Keratinocyte (primary cell): Measurements from ENCODE around the gene TLE6. TPM values are rescaled to one million over a fixed set of nuclear protein-coding genes. Genes with fewer than 3 reads are reported as not detected.

ENCODE experiments used
- DNase-seq: peaks from one replicate; pipeline ENCODE4 v3.0.0-alpha.2; 2011; ENCODE audit warnings: low read depth, missing footprints, low spot score
- FAIRE-seq: peaks from 2 replicates; lab custom pipeline; 2011; peaks lifted over from hg19 to GRCh38; lab: Jason Lieb, UNC
- H2AFZ ChIP-seq: 2 replicates; pipeline ENCODE4 v1.6.0; 2012; ENCODE audit warnings: low read length, control low read depth, inconsistent platforms; ENCODE audit not compliant: control insufficient read depth
- H3K27ac ChIP-seq: 2 replicates; pipeline ENCODE4 v1.5.1; 2011; ENCODE audit warnings: low read length; ENCODE audit not compliant: control insufficient read depth, insufficient read depth
- H3K27me3 ChIP-seq: 3 replicates; pipeline ENCODE4 v1.6.0; 2011; ENCODE audit warnings: low read length; ENCODE audit not compliant: control insufficient read depth, insufficient read depth; ENCODE audit errors: extremely low read depth
- H3K36me3 ChIP-seq, 2 experiments: 2 replicates in 1 of 2; 3 replicates in 1 of 2; pipeline ENCODE4 v1.5.1; 2011; ENCODE audit warnings: low read length in 2 of 2, mild to moderate bottlenecking in 1 of 2; ENCODE audit not compliant: control insufficient read depth in 2 of 2, insufficient read depth in 2 of 2; ENCODE audit errors: extremely low read depth in 1 of 2
- H3K4me1 ChIP-seq: 3 replicates; pipeline ENCODE4 v1.5.1; 2011; ENCODE audit warnings: low read length; ENCODE audit not compliant: control insufficient read depth, insufficient read depth; ENCODE audit errors: extremely low read depth
- H3K4me2 ChIP-seq: 3 replicates; pipeline ENCODE4 v1.6.0; 2011; ENCODE audit warnings: low read depth, low read length; ENCODE audit not compliant: control insufficient read depth, insufficient read depth; ENCODE audit errors: extremely low read depth
- H3K4me3 ChIP-seq, 3 experiments: fragments of 200-600 bp in 1 of 3; sonication (generic) in 1 of 3; 2 replicates in 2 of 3; 3 replicates in 1 of 3; pipeline ENCODE4 v1.5.1; 2011 to 2016; ENCODE audit warnings: low read length in 3 of 3, mild to moderate bottlenecking in 3 of 3, control low read depth in 2 of 3, inconsistent platforms in 1 of 3, low read depth in 1 of 3, mixed read lengths in 1 of 3, mixed run types in 1 of 3, moderate library complexity in 1 of 3; ENCODE audit not compliant: control insufficient read depth in 2 of 3, insufficient read depth in 2 of 3; ENCODE audit errors: extremely low read depth in 1 of 3
- H3K79me2 ChIP-seq: 2 replicates; pipeline ENCODE4 v1.6.0; 2012; ENCODE audit warnings: low read length; ENCODE audit not compliant: control insufficient read depth, insufficient read depth
- H3K9ac ChIP-seq: 3 replicates; pipeline ENCODE4 v1.6.0; 2011; ENCODE audit warnings: low read length; ENCODE audit not compliant: control insufficient read depth, insufficient read depth; ENCODE audit errors: extremely low read depth
- H3K9me1 ChIP-seq: 3 replicates; pipeline ENCODE4 v1.6.0; 2011; ENCODE audit warnings: low read length; ENCODE audit not compliant: control insufficient read depth, insufficient read depth; ENCODE audit errors: extremely low read depth
- H3K9me3 ChIP-seq: 2 replicates; pipeline ENCODE4 v1.5.1; 2012; ENCODE audit warnings: low read depth, low read length; ENCODE audit not compliant: control insufficient read depth
- H4K20me1 ChIP-seq: 3 replicates; pipeline ENCODE4 v1.6.0; 2011; ENCODE audit warnings: low read length; ENCODE audit not compliant: control insufficient read depth, insufficient read depth; ENCODE audit errors: extremely low read depth
- CTCF ChIP-seq, 3 experiments: IDR thresholded peaks in 1 of 3; conservative IDR thresholded peaks in 1 of 3; optimal IDR thresholded peaks in 1 of 3; 2 replicates in 2 of 3; 3 replicates in 1 of 3; pipeline versions ENCODE3 to v1.5.1; 2011; ENCODE audit warnings: low read length in 3 of 3, mild to moderate bottlenecking in 3 of 3, moderate library complexity in 2 of 3, control low read depth in 1 of 3, inconsistent platforms in 1 of 3; ENCODE audit not compliant: insufficient read depth in 2 of 3; ENCODE audit errors: extremely low read depth in 1 of 3
- EZH2 ChIP-seq: IDR thresholded peaks from one replicate; pipeline ENCODE4 v1.6.1; 2012; ENCODE audit warnings: inconsistent platforms, mild to moderate bottlenecking, low read length, moderate library complexity
- dilution Hi-C: fragments of 300-500 bp; cut with MboI; formaldehyde crosslinking; loops from one replicate; pipeline ENCODE4 v1.7.0; 2020; ENCODE audit warnings: low sequenced_read_pairs; ENCODE audit not compliant: extremely low pct_ligation_motif_present
- polyA plus RNA-seq, 5 experiments: library from polyadenylated mRNA; depleted of rRNA in 3 of 5; stranded (reverse) in 3 of 5; stranded (forward) in 1 of 5; unstranded in 1 of 5; fragments of >200 nt; gene quantifications; 1 replicate in 1 of 5; 2 replicates in 3 of 5; 3 replicates in 1 of 5; pipeline versions ENCODE4 v1.2.1 to v1.2.3, GENCODE V29; 2011 to 2012; ENCODE audit warnings: missing spikeins in 2 of 5, low read depth in 1 of 5, low replicate concordance in 1 of 5

The TLE6 gene
- polyA plus RNA-seq, 1 donor (not counting 4 experiments of a cell fraction or from before 2014, with no cell fraction given) = 1.2 TPM

GRCh38 chr19:2978772-2979171, 1.4 kb downstream of the TLE6 start:
- H3K36me3 ChIP-seq = no peaks in the 10 kb centered on the region
- TF ChIP-seq EZH2 (no peak), CTCF (optimal IDR thresholded peaks at IDR 0.05 in 1 of 3, IDR thresholded peaks at IDR 0.05 in 1 of 3, conservative IDR thresholded peaks at IDR 0.05 in 1 of 3; ENCODE audit: extremely low read depth in 1 of 3, insufficient read depth in 2 of 3, low read length in 3 of 3) (no peak)
- H3K4me2 ChIP-seq = no peak overlapping the region
- H3K9me1 ChIP-seq = no peaks in the 10 kb centered on the region
- peaks cover 20% of the 10 kb centered on the region for H3K4me1 ChIP-seq
- no peaks in the 10 kb centered on the region for H3K79me2 ChIP-seq
- H3K27me3 ChIP-seq = peaks cover 9% of the 10 kb centered on the region
- no peaks in the 10 kb centered on the region for H4K20me1 ChIP-seq
- H3K9ac ChIP-seq = no peak overlapping the region
- DNase-seq (no peak), FAIRE-seq (no peak)
- no peak overlapping the region for H3K27ac ChIP-seq
- H2AFZ ChIP-seq = no peak overlapping the region
- H3K9me3 ChIP-seq = no peaks in the 10 kb centered on the region
- dilution Hi-C loops = no loop called here
- H3K4me3 ChIP-seq = no peak overlapping the region

DNA sequence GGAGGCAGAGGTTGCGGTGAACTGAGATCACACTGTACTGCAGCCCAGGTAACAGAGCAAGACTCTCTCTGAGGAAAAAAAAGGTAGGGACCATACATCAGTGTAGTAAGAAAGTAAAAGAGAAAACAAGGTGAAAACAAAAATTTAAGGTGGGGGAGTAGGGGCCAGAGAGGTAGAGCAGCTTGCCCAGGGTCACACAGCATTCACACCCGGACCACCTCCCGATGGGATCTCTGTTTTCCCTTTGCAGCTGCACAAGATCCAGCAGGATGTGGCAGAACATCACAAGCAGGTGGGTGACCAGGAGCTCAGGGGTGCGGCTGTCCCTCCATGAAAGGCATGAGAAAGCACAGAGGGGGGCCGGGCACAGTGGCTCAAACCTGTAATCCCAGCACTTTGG, 4.5 kb downstream of the TLE6 start:
- FAIRE-seq = no peak
- Histone ChIP-seq H4K20me1 (no peaks in the 10 kb centered on the region), H2AFZ (no peak overlapping the region), H3K36me3 (no peaks in the 10 kb centered on the region), H3K27ac (no peak overlapping the region), H3K79me2 (no peaks in the 10 kb centered on the region), H3K9me1 (no peaks in the 10 kb centered on the region), H3K9me3 (no peaks in the 10 kb centered on the region), H3K4me3 (no peak overlapping the region), H3K4me2 (no peak overlapping the region), H3K9ac (no peak overlapping the region), H3K4me1 (peaks cover 20% of the 10 kb centered on the region), H3K27me3 (no peaks in the 10 kb centered on the region)
- TF ChIP-seq CTCF (optimal IDR thresholded peaks at IDR 0.05 in 1 of 3, IDR thresholded peaks at IDR 0.05 in 1 of 3, conservative IDR thresholded peaks at IDR 0.05 in 1 of 3; ENCODE audit: extremely low read depth in 1 of 3, insufficient read depth in 2 of 3, low read length in 3 of 3) = no peak
- no peak for TF ChIP-seq EZH2
- no peak for DNase-seq
- dilution Hi-C loops = no loop called here
